DND-41 (cell line): ENCODE data around the gene MARCHF6.

Experiments
- ATAC-seq: fragments of 200-7000 bp; cut with Tn5 transposase; 3 replicates; pipeline ENCODE4 v1.9.1; 2021; ENCODE audit warnings: low read depth; ENCODE audit not compliant: insufficient read depth
- DNase-seq: peaks from one replicate; pipeline ENCODE4 v3.0.0-alpha.2; 2020
- H2AFZ ChIP-seq: 2 replicates; pipeline ENCODE4 v1.6.0; 2012; ENCODE audit warnings: low read depth, low read length
- H3K27ac ChIP-seq: 2 replicates; pipeline ENCODE4 v1.5.1; 2012; ENCODE audit warnings: low read length, inconsistent platforms
- H3K27me3 ChIP-seq: fragments of 200-600 bp; sonication (generic); 2 replicates; pipeline ENCODE4 v1.6.0; 2012; ENCODE audit warnings: low read length, mild to moderate bottlenecking, inconsistent platforms; ENCODE audit not compliant: insufficient read depth, poor library complexity
- H3K36me3 ChIP-seq: 2 replicates; pipeline ENCODE4 v1.5.1; 2012; ENCODE audit warnings: low read length, inconsistent platforms; ENCODE audit not compliant: insufficient read depth
- H3K4me1 ChIP-seq: 2 replicates; pipeline ENCODE4 v1.5.1; 2012; ENCODE audit warnings: mild to moderate bottlenecking, low read length; ENCODE audit not compliant: insufficient read depth
- H3K4me2 ChIP-seq: 2 replicates; pipeline ENCODE4 v1.6.0; 2012; ENCODE audit warnings: mild to moderate bottlenecking, moderate library complexity, low read length, inconsistent platforms; ENCODE audit not compliant: insufficient read depth
- H3K4me3 ChIP-seq, 2 experiments: fragments of 200-600 bp in 1 of 2; shearing (Covaris generic) in 1 of 2; 2 replicates each; pipeline ENCODE4 v1.5.1; 2012 to 2016; ENCODE audit warnings: inconsistent platforms in 2 of 2, low read length in 2 of 2, mild to moderate bottlenecking in 2 of 2, low read depth in 1 of 2, moderate library complexity in 1 of 2
- H3K79me2 ChIP-seq: 2 replicates; pipeline ENCODE4 v1.6.0; 2012; ENCODE audit warnings: low read length, inconsistent platforms; ENCODE audit not compliant: insufficient read depth
- H3K9ac ChIP-seq: 2 replicates; pipeline ENCODE4 v1.6.0; 2012; ENCODE audit warnings: low read depth, mild to moderate bottlenecking, inconsistent platforms, low read length, moderate library complexity
- H3K9me3 ChIP-seq: 2 replicates; pipeline ENCODE4 v1.5.1; 2012; ENCODE audit warnings: low read length, moderate library complexity, mild to moderate bottlenecking, inconsistent platforms; ENCODE audit not compliant: insufficient read depth, severe bottlenecking
- H4K20me1 ChIP-seq: 2 replicates; pipeline ENCODE4 v1.6.0; 2012; ENCODE audit warnings: low read length; ENCODE audit not compliant: insufficient read depth
- EZH2 ChIP-seq: IDR thresholded peaks from 3 replicates; pipeline ENCODE4 v1.6.1; 2012; ENCODE audit warnings: borderline replicate concordance, low read depth, mild to moderate bottlenecking, moderate library complexity, low read length, inconsistent platforms; ENCODE audit not compliant: severe bottlenecking
- TF ChIP-seq, protein P1 (sequence below): IDR thresholded peaks from 2 replicates; pipeline ENCODE4 v1.5.1; 2012; ENCODE audit warnings: borderline replicate concordance, low read length, moderate library complexity, mild to moderate bottlenecking; ENCODE audit not compliant: poor library complexity, severe bottlenecking; ENCODE audit errors: extremely low read depth

MARCHF6 gene

DNA sequence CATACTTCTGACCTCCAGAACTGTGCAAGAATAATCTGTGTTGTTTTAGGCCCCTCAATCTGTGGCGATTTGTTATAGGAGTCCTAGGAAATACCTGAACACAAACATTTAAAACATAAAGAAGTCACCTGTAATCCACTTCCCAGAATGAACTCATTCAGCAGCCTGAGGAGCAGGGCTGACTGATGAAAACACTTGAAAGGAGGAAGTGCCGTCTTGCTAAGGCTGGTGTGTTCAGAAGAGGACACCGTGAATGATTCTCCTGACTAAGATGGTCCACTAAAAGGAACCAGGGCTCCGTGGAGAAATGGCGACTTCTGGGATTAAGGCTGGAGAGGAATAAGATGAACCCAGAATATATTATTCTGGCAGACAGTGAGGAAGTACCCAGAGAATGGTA, 18.7 kb upstream of the MARCHF6 start:
- no peaks in the 10 kb centered on the region for H3K4me1 ChIP-seq
- H3K79me2 ChIP-seq = no peaks in the 10 kb centered on the region
- H3K9ac ChIP-seq = no peak overlapping the region
- no peaks in the 10 kb centered on the region for H4K20me1 ChIP-seq
- H3K36me3 ChIP-seq = no peaks in the 10 kb centered on the region
- no peaks in the 10 kb centered on the region for H3K27me3 ChIP-seq
- TF ChIP-seq EZH2 = no peak
- TF ChIP-seq, protein P1, sequence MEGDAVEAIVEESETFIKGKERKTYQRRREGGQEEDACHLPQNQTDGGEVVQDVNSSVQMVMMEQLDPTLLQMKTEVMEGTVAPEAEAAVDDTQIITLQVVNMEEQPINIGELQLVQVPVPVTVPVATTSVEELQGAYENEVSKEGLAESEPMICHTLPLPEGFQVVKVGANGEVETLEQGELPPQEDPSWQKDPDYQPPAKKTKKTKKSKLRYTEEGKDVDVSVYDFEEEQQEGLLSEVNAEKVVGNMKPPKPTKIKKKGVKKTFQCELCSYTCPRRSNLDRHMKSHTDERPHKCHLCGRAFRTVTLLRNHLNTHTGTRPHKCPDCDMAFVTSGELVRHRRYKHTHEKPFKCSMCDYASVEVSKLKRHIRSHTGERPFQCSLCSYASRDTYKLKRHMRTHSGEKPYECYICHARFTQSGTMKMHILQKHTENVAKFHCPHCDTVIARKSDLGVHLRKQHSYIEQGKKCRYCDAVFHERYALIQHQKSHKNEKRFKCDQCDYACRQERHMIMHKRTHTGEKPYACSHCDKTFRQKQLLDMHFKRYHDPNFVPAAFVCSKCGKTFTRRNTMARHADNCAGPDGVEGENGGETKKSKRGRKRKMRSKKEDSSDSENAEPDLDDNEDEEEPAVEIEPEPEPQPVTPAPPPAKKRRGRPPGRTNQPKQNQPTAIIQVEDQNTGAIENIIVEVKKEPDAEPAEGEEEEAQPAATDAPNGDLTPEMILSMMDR = no peak
- H2AFZ ChIP-seq = no peak overlapping the region
- no peak overlapping the region for H3K4me2 ChIP-seq
- no peak for DNase-seq
- no peak for ATAC-seq
- H3K4me3 ChIP-seq = no peak overlapping the region
- H3K27ac ChIP-seq = no peak overlapping the region
- H3K9me3 ChIP-seq = no peaks in the 10 kb centered on the region

DNA sequence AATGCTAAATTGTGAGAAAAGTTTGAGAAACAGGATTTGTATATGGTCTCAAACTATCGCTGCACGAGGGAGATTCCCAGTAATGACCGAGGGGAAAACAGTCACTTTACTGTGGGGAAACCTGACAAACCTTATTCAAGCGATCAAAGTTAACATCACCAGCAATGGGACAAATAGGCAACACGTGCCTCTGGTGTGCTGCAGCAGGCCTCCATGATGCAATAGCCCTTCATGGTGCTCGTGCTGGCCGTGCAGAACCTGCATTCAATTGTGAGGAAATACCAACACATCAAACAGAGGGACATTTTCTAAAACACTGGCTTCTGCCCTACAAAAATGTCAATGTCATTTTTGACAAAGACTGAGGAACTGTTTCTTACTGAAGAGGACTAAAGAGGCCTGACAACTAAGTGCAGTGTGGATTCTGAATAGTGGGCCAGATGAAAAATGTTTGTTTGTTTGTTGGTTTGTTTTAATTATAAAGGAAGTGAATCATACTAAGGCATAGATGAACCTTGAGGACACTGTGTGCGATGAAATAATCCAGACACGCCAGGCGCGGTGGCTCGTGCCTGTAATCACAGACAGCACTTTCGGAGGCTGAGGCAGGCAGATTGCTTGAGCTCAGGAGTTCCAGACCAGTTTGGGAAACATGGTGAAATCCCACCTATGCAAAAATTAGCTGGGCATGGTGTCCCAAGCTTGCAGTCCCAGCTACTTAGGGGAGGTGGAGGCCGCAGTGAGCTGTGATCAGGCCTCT, 17.6 kb upstream of the MARCHF6 start:
- TF ChIP-seq EZH2 = no peak
- TF ChIP-seq, protein P1 = no peak
- H3K27me3 ChIP-seq = no peaks in the 10 kb centered on the region

DNA sequence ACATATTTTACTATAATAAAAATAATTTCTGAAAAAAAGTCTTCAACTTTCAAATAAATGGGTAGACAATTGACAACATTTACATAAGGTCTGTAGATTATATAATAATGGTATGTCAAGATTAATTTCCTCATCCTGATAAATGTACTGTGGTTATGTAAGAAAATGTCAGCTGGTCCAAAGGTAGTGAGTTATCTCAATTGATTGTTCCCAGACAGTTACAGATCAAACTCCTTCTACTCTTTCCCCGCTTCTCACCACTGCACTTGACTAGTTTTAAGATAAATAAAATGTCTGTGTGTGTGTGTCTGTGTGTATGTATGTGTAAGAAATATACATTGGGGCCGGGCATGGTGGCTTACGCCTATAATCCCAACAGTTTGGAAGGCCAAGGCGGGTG, 16.4 kb upstream of the MARCHF6 start:
- Histone ChIP-seq H3K4me1 (no peaks in the 10 kb centered on the region), H4K20me1 (no peaks in the 10 kb centered on the region), H3K4me2 (no peak overlapping the region), H3K79me2 (no peaks in the 10 kb centered on the region), H3K9ac (no peak overlapping the region), H3K9me3 (no peaks in the 10 kb centered on the region), H3K27ac (no peak overlapping the region), H3K36me3 (no peaks in the 10 kb centered on the region), H3K4me3 (no peak overlapping the region), H3K27me3 (no peaks in the 10 kb centered on the region), H2AFZ (no peak overlapping the region)
- TF ChIP-seq, protein P1 = no peak
- TF ChIP-seq EZH2 = no peak
- no peak for DNase-seq
- ATAC-seq = no peak

More for the DNA sequence above, 17.6 kb upstream of the MARCHF6 start:
- Histone ChIP-seq H4K20me1 (no peaks in the 10 kb centered on the region), H3K9me3 (no peaks in the 10 kb centered on the region), H3K4me1 (no peaks in the 10 kb centered on the region), H3K4me3 (no peak overlapping the region), H3K36me3 (no peaks in the 10 kb centered on the region), H3K9ac (no peak overlapping the region), H3K27ac (no peak overlapping the region), H2AFZ (no peak overlapping the region), H3K4me2 (no peak overlapping the region), H3K79me2 (no peaks in the 10 kb centered on the region)
- no peak for ATAC-seq
- no peak for DNase-seq
